Astrocyte of the spinal cord (primary cell): ENCODE measurements around the gene PLCH2.

Source experiments
- DNase-seq: peaks from one replicate; pipeline ENCODE4 v3.0.0; 2011; ENCODE audit warnings: low read depth, low spot score
- H3K4me3 ChIP-seq: 2 replicates; pipeline ENCODE4 v1.5.1; 2011; ENCODE audit warnings: low read depth, mild to moderate bottlenecking, low read length, moderate library complexity
- in situ Hi-C: cut with HindIII; loops from 2 replicates; pipeline ENCODE4 v1.10.0; 2017; ENCODE audit warnings: low sequenced_read_pairs
- TF ChIP-seq, protein P1 (sequence below): IDR thresholded peaks from 2 replicates; pipeline ENCODE4 v1.5.1; 2012; ENCODE audit warnings: low read depth, mild to moderate bottlenecking, low read length, inconsistent platforms

The PLCH2 gene

DNA sequence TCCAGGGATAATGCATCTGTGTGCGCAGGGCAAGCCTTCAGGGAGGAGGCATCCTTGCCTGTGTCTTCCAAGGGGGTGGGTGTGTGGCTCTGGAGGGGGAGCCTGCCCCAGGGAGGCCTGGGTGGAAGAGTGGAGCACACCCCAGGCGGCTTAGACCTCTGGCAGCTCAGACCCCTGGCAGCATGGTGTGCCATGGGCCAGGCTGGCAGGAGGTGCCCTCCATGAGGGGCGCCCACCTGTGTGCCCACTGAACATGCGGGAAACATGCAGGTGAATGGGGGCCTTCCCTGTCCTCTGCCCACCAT lies 51.4 kb downstream of the PLCH2 start:
- TF ChIP-seq, protein P1, sequence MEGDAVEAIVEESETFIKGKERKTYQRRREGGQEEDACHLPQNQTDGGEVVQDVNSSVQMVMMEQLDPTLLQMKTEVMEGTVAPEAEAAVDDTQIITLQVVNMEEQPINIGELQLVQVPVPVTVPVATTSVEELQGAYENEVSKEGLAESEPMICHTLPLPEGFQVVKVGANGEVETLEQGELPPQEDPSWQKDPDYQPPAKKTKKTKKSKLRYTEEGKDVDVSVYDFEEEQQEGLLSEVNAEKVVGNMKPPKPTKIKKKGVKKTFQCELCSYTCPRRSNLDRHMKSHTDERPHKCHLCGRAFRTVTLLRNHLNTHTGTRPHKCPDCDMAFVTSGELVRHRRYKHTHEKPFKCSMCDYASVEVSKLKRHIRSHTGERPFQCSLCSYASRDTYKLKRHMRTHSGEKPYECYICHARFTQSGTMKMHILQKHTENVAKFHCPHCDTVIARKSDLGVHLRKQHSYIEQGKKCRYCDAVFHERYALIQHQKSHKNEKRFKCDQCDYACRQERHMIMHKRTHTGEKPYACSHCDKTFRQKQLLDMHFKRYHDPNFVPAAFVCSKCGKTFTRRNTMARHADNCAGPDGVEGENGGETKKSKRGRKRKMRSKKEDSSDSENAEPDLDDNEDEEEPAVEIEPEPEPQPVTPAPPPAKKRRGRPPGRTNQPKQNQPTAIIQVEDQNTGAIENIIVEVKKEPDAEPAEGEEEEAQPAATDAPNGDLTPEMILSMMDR = no peak
- DNase-seq = no peak
- in situ Hi-C loops = no loop called here
- no peak overlapping the region for H3K4me3 ChIP-seq

DNA sequence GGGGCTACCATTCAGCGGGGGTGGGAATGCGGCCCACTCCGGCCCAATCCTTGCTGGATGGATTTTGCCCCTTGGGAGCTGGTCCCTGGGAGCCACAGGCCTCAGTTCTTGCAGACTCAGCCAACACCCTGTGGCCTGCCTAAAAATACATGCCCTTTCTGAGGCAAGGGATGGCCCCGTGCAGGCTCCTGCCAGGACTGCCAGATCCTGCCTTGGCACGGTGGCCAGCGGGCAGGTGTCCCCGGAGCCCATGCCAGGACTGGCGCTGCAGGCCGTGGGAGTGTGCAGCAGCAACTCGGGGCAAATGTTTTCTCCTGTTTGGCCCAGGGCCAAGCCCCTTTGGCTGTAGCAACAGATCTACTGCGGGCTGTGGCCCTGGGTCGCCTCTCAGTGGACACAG lies 51.9 kb downstream of the PLCH2 start:
- in situ Hi-C loops = no loop called here
- TF ChIP-seq, protein P1 = no peak
- H3K4me3 ChIP-seq = no peak overlapping the region
- DNase-seq = no peak

DNA sequence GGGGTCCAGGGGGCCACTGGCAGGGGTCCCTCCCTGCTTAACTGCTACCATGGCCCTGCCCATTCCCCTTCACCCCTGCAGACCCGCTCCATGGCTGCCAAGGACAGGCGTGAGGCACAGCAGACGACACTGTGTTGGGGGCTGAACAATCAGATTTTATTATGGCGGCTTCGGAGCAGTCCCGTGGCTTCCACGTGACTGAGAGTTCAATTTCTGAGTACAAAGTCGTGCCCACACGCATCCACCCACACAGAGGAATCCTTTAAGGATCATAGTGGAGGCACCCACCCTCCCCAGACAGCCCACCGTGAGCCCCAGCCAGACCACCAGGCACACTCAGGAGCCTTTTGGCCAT lies 52.5 kb downstream of the PLCH2 start:
- no peak for DNase-seq
- in situ Hi-C loops = no loop called here
- no peak overlapping the region for H3K4me3 ChIP-seq
- TF ChIP-seq, protein P1 = no peak

DNA sequence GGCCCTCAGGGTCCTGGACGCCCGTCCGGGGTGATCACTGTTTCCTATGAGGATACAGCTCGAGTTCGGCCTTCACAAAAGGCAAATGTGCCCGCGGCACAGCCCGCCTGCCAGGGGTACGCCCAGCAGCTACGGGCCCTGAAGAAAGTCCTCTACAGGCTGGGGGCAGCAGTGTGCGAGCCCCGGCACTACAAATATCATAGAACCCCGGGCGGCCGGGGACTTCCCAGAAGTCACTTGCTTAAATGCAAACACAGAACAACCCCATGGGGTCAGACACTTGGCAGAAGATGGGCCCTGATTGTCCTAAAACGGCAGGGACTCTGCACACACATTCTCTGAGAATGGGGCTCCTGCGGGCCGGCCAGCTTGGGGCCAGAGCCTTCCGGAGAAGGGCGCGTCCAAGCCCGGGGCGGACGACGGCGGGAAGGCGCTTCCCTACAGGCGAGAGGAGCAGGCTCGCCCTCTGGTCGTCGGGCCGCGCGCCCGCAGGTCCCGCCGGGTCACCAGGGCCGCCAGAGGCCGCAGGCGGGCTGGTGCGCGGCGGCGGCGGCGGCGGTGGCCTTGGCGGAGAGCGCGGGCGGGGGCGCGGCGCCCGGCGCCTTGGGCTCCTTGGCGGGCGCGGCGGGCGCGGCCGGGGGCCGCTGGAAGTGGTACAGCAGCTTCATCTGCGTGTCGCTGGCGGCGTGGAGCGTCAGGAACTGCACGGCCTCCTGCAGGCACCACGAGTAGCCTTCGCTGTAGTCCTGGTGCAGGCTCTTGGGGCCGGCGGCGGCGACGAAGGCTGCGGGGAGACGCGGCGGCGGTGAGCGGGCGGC lies 53.1 kb downstream of the PLCH2 start:
- peak; percentile 31 for DNase-seq
- in situ Hi-C loops = no loop called here
- H3K4me3 ChIP-seq = no peak overlapping the region
- TF ChIP-seq, protein P1 = peak; percentile 4

DNA sequence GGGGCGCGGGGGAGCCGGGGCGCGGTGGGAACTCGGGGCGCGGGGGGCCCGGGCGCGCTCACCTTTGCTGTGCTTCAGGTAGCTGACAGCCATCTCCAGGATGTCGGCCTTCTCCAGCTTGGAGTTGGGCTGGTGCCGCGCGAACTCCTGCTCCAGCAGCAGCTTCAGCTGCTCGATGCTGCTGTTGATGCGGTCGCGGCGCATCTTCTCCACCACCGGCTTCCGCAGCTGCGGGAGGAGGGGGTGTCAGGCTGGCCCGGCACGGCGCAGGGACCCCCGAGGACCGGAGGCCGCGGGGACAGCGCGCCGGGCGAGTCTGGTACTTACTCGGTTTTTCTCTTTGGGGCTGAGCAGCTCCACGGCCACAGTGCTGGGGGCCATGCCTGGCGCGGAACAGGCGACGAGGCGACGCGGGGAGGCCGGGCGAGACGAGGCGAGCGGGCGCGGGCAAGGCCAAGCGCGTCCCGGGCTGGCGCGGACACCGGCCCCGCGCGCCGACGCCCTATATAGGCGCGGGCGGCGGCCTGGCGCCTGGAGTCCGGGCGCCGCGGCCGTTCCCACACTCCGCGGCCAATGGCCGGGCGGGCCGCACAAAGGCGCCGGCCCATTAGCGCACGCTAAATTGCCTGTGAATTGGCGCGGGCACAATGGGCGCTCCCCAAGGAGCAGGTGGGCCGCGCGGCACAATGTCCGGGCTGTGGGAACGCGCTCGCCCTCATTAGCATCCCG lies 53.9 kb downstream of the PLCH2 start, which contains the start of gene HES5:
Gene HES5 (minus strand): TSS at position 480 of the 729 bp plus-strand sequence. CDS start 99 bp downstream, at position 381.
- H3K4me3 ChIP-seq = no peak within 1 kb of the TSS
- DNase-seq = no peak
- in situ Hi-C loops = no loop called here
- TF ChIP-seq, protein P1 = no peak

DNA sequence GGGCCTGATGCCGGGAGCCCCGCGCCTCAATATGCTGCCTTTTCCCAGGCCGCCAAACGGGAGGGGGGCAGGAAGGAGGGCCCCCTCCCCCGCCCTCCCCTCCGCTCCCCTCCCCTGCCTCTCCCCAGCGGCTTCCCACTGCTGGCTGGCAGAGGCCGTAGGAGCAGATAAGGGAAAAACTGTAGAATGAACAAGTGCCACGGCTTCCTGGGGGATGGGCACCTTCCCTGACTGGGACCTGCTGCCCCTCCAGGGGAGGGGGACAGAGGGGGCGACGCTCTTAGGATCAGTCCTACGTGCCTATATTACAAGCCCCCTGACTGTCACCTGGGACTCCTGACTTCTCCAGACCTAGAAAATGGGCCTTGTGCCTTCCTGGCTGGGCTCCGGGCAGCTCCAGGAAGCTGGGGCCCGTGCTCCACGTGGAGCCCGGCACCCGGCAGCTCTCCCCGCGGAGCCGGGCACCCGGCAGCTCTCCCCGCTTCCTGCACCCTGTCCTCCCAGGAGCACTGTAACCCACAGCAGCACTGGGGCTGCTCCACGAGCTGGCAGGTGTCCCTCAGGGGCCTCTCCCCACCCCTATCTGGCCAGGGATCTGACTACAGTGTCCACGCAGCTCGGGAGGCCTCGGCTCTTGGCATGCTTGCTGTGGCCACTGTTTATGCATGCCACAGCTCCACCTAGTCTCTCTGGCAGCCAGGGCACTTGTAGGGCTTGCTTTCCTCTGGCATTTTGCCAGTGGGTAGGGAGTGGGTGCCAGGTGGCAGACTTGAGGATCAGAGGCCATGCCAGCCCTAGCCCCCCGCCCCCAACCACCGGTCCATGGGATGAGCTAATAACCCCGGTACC lies 54.6 kb downstream of the PLCH2 start:
- no peak overlapping the region for H3K4me3 ChIP-seq
- in situ Hi-C loops = no loop called here
- TF ChIP-seq, protein P1 = no peak
- no peak for DNase-seq
